ENCODE measurements around the gene SUV39H1. TPM values are rescaled to one million over a fixed set of nuclear protein-coding genes. Genes with fewer than 3 reads are reported as not detected.
"Not testable (repeated sequence)": the region's sequence is repeated elsewhere in the genome, so short reads cannot be mapped to it uniquely, and the experiment has no call there.

SUV39H1 gene
- total RNA-seq, 2 donors from 2014 or later, result 3.8 to 8.0 TPM

DNA sequence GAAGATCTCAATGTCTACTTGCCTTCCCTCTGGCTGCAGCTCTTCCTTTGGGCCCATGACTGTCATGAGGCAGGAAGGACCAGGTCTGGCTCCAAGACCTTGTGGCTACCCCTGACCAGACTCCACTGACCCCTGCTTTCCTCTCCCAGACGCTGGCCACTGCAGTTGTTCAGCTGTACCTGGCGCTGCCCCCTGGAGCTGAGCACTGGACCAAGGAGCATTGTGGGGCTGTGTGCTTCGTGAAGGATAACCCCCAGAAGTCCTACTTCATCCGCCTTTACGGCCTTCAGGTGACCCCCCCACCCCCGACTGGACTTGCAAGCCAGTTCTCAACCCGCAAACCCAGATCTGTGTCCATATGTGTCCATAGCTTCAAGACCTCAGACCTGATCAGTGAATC, 12.4 kb upstream of the SUV39H1 start:
- H3K27ac ChIP-seq, result no peak overlapping the region
- no peak for DNase-seq (ENCODE audit: low spot score)
- TF ChIP-seq CTCF (IDR thresholded peaks at IDR 0.05), result no peak
- H3K4me3 ChIP-seq, result peak overlapping the region in 1 of 2 donors; percentile 2
- H3K36me3 ChIP-seq, result no peaks in the 10 kb centered on the region
- H3K27me3 ChIP-seq, result no peaks in the 10 kb centered on the region
- H3K9me3 ChIP-seq, result no peaks in the 10 kb centered on the region
- H3K4me1 ChIP-seq, result no peaks in the 10 kb centered on the region

DNA sequence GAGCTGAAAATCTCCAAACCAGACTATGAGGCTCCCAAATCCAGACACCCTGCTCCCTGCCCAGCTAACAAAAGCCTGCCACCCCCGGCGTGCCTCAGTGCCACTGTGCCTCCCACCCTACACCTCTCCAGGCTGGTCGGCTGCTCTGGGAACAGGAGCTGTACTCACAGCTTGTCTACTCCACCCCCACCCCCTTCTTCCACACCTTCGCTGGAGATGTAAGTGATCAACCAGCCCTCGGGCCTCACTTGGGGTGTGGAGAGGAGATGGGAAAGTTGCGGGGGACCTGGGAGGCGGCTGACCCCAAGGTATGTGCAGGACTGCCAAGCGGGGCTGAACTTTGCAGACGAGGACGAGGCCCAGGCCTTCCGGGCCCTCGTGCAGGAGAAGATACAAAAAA, 11.1 kb upstream of the SUV39H1 start:
- Histone ChIP-seq H3K4me3 (no peak overlapping the region), H3K36me3 (no peaks in the 10 kb centered on the region), H3K9me3 (no peaks in the 10 kb centered on the region), H3K27me3 (no peaks in the 10 kb centered on the region), H3K4me1 (no peaks in the 10 kb centered on the region), H3K27ac (no peak overlapping the region)
- no peak for DNase-seq (ENCODE audit: low spot score)
- TF ChIP-seq CTCF (IDR thresholded peaks at IDR 0.05), result no peak

GRCh38 chrX:48688531-48689150, 7.9 kb upstream of the SUV39H1 start:
- no peaks in the 10 kb centered on the region for H3K27me3 ChIP-seq
- TF ChIP-seq CTCF (IDR thresholded peaks at IDR 0.05), result no peak
- no peaks in the 10 kb centered on the region for H3K9me3 ChIP-seq
- DNase-seq (ENCODE audit: low spot score), result no peak
- H3K36me3 ChIP-seq, result no peaks in the 10 kb centered on the region
- H3K27ac ChIP-seq, result no peak overlapping the region
- no peaks in the 10 kb centered on the region for H3K4me1 ChIP-seq
- H3K4me3 ChIP-seq, result no peak overlapping the region

- H3K27me3 ChIP-seq, result no peaks in the 10 kb centered on the region
- TF ChIP-seq CTCF (IDR thresholded peaks at IDR 0.05), result no peak
- no peaks in the 10 kb centered on the region for H3K4me1 ChIP-seq
- DNase-seq (ENCODE audit: low spot score), result no peak
- no peaks in the 10 kb centered on the region for H3K9me3 ChIP-seq
- no peak overlapping the region for H3K27ac ChIP-seq
- no peaks in the 10 kb centered on the region for H3K36me3 ChIP-seq
- H3K4me3 ChIP-seq, result no peak overlapping the region
Observed at GRCh38 chrX:48689208-48689920, 7.2 kb upstream of the SUV39H1 start.

DNA sequence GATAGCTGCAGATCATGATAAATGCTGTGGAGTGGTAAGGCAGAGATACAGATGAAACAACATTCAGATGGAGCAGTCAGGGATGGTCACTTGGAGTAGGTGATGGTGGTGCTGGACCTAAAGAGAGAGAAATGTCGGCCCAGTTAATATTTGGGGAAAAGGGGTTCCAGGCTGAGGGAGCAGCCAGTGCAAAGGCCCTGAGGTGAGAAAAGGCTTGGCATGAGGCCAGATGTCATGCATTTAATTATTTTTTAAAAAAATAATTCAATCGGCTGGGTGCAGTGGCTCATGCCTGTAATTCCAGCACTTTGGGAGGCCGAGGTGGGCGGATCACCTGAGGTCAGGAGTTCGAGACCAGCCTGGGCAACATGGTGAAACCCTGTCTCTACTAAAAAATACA, 4.8 kb upstream of the SUV39H1 start:
- not testable (repeated sequence) for H3K9me3 ChIP-seq; H3K4me1 ChIP-seq; DNase-seq (ENCODE audit: low spot score); H3K27ac ChIP-seq; H3K36me3 ChIP-seq; H3K4me3 ChIP-seq; H3K27me3 ChIP-seq

- Histone ChIP-seq H3K4me3 (peak overlapping the region in 1 of 2 donors; percentile 64), H3K9me3 (no peaks in the 10 kb centered on the region), H3K36me3 (peaks cover under 1% of the 10 kb centered on the region), H3K4me1 (peaks cover 0 to 7% of the 10 kb centered on the region in 2 donors), H3K27ac (peak overlapping the region; percentile 89 to 90), H3K27me3 (no peaks in the 10 kb centered on the region)
- DNase-seq (ENCODE audit: low spot score), result no peak
- TF ChIP-seq CTCF (IDR thresholded peaks at IDR 0.05), result no peak
Observed at GRCh38 chrX:48694776-48695533, 1.6 kb upstream of the SUV39H1 start.
